Measurements from ENCODE around the gene CCS.

DNA sequence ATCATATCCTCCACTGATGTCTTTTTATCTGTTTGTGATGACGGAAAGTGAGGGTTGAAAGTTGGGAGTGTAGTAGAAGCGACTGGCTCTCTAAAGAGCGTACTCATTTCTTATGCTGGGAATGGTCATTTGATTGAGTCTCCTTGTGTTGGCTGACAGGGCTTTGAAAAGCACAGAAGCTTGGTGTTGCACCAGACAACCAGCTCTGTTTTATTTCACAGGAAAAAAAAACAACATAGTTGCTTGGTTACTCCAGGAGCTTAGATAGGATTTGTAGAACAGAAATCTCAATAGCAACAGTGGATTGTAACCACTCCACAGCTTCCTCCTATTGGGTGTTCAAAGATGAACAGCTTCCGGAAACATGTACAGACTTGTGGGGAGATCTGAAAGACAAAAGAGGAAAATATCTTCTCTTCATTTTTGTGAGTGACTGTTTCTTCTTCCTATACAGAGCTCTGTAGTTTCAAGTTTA lies 26.1 kb downstream of the CCS start:
- TF ChIP-seq, protein P1, sequence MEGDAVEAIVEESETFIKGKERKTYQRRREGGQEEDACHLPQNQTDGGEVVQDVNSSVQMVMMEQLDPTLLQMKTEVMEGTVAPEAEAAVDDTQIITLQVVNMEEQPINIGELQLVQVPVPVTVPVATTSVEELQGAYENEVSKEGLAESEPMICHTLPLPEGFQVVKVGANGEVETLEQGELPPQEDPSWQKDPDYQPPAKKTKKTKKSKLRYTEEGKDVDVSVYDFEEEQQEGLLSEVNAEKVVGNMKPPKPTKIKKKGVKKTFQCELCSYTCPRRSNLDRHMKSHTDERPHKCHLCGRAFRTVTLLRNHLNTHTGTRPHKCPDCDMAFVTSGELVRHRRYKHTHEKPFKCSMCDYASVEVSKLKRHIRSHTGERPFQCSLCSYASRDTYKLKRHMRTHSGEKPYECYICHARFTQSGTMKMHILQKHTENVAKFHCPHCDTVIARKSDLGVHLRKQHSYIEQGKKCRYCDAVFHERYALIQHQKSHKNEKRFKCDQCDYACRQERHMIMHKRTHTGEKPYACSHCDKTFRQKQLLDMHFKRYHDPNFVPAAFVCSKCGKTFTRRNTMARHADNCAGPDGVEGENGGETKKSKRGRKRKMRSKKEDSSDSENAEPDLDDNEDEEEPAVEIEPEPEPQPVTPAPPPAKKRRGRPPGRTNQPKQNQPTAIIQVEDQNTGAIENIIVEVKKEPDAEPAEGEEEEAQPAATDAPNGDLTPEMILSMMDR (tag by site-specific recombination; IDR thresholded peaks at IDR 0.05), result no peak
- TF ChIP-seq, protein P2, sequence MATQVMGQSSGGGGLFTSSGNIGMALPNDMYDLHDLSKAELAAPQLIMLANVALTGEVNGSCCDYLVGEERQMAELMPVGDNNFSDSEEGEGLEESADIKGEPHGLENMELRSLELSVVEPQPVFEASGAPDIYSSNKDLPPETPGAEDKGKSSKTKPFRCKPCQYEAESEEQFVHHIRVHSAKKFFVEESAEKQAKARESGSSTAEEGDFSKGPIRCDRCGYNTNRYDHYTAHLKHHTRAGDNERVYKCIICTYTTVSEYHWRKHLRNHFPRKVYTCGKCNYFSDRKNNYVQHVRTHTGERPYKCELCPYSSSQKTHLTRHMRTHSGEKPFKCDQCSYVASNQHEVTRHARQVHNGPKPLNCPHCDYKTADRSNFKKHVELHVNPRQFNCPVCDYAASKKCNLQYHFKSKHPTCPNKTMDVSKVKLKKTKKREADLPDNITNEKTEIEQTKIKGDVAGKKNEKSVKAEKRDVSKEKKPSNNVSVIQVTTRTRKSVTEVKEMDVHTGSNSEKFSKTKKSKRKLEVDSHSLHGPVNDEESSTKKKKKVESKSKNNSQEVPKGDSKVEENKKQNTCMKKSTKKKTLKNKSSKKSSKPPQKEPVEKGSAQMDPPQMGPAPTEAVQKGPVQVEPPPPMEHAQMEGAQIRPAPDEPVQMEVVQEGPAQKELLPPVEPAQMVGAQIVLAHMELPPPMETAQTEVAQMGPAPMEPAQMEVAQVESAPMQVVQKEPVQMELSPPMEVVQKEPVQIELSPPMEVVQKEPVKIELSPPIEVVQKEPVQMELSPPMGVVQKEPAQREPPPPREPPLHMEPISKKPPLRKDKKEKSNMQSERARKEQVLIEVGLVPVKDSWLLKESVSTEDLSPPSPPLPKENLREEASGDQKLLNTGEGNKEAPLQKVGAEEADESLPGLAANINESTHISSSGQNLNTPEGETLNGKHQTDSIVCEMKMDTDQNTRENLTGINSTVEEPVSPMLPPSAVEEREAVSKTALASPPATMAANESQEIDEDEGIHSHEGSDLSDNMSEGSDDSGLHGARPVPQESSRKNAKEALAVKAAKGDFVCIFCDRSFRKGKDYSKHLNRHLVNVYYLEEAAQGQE (tag by site-specific recombination; IDR thresholded peaks at IDR 0.05), result no peak
- no peak for TF ChIP-seq ZNF747 (tag by site-specific recombination; IDR thresholded peaks at IDR 0.05)
- TF ChIP-seq, protein P3, sequence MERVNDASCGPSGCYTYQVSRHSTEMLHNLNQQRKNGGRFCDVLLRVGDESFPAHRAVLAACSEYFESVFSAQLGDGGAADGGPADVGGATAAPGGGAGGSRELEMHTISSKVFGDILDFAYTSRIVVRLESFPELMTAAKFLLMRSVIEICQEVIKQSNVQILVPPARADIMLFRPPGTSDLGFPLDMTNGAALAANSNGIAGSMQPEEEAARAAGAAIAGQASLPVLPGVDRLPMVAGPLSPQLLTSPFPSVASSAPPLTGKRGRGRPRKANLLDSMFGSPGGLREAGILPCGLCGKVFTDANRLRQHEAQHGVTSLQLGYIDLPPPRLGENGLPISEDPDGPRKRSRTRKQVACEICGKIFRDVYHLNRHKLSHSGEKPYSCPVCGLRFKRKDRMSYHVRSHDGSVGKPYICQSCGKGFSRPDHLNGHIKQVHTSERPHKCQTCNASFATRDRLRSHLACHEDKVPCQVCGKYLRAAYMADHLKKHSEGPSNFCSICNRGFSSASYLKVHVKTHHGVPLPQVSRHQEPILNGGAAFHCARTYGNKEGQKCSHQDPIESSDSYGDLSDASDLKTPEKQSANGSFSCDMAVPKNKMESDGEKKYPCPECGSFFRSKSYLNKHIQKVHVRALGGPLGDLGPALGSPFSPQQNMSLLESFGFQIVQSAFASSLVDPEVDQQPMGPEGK (tag by site-specific recombination; IDR thresholded peaks at IDR 0.05), result no peak
- no peak for TF ChIP-seq SALL2 (tag by site-specific recombination; IDR thresholded peaks at IDR 0.05; ENCODE audit: borderline replicate concordance)
- no peak for TF ChIP-seq MEIS1 (CRISPR knock-in tag; IDR thresholded peaks at IDR 0.05; ENCODE audit: borderline replicate concordance)
- 0 out of 2 replicates have a peak, but pooled peaks have one; percentile 33 for TF ChIP-seq ZNF366 (tag by site-specific recombination; conservative IDR thresholded peaks at IDR 0.05)
- TF ChIP-seq MYNN (tag by site-specific recombination; IDR thresholded peaks at IDR 0.05; ENCODE audit: borderline replicate concordance), result no peak
- no peak for TF ChIP-seq ZNF184 (tag by site-specific recombination; IDR thresholded peaks at IDR 0.05)
- TF ChIP-seq MZF1 (tag by site-specific recombination; IDR thresholded peaks at IDR 0.05; ENCODE audit: borderline replicate concordance), result no peak
- TF ChIP-seq ZNF302 (tag by site-specific recombination; IDR thresholded peaks at IDR 0.05; ENCODE audit: low read depth), result no peak
- no peak for TF ChIP-seq ZNF585B (tag by site-specific recombination; IDR thresholded peaks at IDR 0.05)
- no peak for TF ChIP-seq ZNF335 (tag by site-specific recombination; conservative IDR thresholded peaks at IDR 0.05)
- TF ChIP-seq ZFP37 (tag by site-specific recombination; IDR thresholded peaks at IDR 0.05), result no peak
